ENCODE measurements around the gene LRIT1.

DNA sequence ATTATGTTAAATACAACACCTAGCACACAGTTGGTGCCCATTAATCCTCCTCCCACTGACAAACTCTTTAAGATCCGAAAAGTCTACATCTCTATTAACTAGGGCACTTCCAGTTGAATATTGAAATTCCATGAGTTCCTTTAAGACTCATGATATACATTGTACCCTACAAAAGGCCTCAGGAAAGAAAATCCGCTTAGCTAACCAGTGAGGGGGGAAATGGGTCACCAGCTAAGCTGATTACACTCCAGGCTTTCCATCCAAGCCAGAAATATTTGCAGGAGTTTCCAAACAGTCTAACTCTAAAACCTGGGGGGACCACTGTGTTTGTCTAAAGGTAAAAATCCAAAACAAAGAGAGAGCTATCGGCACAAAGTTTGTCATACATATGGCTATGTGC is 14.7 kb downstream of the LRIT1 start:
- TF ChIP-seq, protein P1, sequence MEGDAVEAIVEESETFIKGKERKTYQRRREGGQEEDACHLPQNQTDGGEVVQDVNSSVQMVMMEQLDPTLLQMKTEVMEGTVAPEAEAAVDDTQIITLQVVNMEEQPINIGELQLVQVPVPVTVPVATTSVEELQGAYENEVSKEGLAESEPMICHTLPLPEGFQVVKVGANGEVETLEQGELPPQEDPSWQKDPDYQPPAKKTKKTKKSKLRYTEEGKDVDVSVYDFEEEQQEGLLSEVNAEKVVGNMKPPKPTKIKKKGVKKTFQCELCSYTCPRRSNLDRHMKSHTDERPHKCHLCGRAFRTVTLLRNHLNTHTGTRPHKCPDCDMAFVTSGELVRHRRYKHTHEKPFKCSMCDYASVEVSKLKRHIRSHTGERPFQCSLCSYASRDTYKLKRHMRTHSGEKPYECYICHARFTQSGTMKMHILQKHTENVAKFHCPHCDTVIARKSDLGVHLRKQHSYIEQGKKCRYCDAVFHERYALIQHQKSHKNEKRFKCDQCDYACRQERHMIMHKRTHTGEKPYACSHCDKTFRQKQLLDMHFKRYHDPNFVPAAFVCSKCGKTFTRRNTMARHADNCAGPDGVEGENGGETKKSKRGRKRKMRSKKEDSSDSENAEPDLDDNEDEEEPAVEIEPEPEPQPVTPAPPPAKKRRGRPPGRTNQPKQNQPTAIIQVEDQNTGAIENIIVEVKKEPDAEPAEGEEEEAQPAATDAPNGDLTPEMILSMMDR (IDR thresholded peaks at IDR 0.05) = no peak
- TF ChIP-seq POLR2AphosphoS5 (IDR thresholded peaks at IDR 0.05) = no peak
